LNCAP (cell line): ENCODE data around the gene NCEH1.

Source experiments
- TF ChIP-seq, protein P1 (sequence below): fragments of 450-650 bp; IDR thresholded peaks from 2 replicates; pipeline ENCODE4 v1.5.1; 2017; ENCODE audit warnings: mild to moderate bottlenecking

Gene NCEH1

GRCh38 chr3:172694573-172695246 lies 16.2 kb downstream of the NCEH1 start:
- TF ChIP-seq, protein P1, sequence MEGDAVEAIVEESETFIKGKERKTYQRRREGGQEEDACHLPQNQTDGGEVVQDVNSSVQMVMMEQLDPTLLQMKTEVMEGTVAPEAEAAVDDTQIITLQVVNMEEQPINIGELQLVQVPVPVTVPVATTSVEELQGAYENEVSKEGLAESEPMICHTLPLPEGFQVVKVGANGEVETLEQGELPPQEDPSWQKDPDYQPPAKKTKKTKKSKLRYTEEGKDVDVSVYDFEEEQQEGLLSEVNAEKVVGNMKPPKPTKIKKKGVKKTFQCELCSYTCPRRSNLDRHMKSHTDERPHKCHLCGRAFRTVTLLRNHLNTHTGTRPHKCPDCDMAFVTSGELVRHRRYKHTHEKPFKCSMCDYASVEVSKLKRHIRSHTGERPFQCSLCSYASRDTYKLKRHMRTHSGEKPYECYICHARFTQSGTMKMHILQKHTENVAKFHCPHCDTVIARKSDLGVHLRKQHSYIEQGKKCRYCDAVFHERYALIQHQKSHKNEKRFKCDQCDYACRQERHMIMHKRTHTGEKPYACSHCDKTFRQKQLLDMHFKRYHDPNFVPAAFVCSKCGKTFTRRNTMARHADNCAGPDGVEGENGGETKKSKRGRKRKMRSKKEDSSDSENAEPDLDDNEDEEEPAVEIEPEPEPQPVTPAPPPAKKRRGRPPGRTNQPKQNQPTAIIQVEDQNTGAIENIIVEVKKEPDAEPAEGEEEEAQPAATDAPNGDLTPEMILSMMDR, result no peak

GRCh38 chr3:172692751-172693338 lies 18.0 kb downstream of the NCEH1 start:
- TF ChIP-seq, protein P1, result no peak

GRCh38 chr3:172690936-172691335 lies 19.9 kb downstream of the NCEH1 start:
- TF ChIP-seq, protein P1, result no peak

GRCh38 chr3:172688588-172688987 lies 22.3 kb downstream of the NCEH1 start:
- TF ChIP-seq, protein P1, result no peak

GRCh38 chr3:172687501-172687900 lies 23.4 kb downstream of the NCEH1 start:
- TF ChIP-seq, protein P1, result no peak

DNA sequence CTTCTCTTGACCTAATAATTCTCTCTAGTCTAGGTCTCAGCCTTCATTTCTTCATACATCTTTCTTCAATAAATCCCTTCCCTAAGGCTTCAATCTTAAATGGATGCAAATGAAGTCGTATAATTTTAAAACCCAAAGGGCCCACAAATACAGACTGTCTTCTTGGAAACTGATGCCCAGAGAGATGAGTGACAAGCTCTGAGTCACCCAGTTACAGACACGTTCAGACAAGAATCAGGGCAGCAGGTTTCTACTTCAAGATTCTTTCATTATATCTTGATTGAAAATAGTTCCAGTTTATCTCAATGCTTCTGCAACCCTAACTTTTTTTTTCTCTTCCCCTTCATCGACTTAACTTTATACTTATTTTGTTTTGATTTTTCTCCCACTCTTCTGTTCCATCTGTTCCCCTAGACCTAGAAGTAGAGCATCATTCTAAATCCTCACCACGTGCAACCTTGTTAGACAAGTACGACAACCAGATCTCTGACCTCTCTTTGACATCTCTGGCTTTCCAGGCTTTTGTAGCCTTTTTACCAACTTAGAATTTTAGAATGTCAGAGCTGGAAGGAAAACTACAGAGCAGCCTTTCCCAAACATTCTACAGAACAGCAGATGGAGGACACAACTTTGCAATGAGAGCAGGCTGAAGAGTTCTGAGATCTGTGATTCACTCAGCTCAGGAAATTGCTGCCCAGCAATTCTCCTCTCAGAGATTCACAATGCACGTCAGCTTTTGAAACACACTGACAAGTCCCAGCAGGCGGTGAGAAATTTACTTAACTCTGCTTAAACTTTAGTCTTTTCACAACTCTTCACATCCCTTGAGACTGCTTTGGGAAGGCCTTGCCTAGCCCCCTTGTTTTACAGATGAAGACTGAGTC lies 25.3 kb downstream of the NCEH1 start:
- TF ChIP-seq, protein P1, result no peak

DNA sequence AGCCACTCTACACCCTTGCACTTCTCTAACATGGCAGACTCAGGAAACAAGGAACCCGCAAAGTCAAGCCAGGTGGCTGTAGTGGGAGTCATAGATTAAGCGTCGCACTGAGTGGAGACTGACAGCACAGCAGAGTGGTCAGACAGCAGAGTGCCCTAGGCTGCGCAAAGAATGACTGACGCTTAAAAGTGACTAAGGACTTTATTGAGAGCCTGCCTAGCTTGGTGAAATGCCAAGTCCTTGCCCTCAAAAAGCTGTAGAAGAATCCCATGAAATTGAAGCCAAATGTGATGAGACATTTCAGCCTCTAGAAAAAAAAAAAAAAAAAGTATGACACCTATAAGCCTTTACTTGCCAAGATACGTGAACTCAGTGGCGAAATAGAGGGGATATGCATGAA lies 30.2 kb downstream of the NCEH1 start:
- TF ChIP-seq, protein P1, result no peak
